Measurements from ENCODE around the gene DNASE2. TPM values are rescaled to one million over a fixed set of nuclear protein-coding genes. Genes with fewer than 3 reads are reported as not detected.

DNASE2 gene
- total RNA-seq, 4 donors from 2014 or later, result 20.6 to 38.3 (median 31.1) TPM

GRCh38 chr19:12843999-12844732, 37.1 kb downstream of the DNASE2 start:
- 93% methylated on average over 3 of the region's 3 CpGs for WGBS
- TF ChIP-seq POLR2A (IDR thresholded peaks at IDR 0.05) (no peak), EP300 (IDR thresholded peaks at IDR 0.05) (no peak), POLR2AphosphoS5 (IDR thresholded peaks at IDR 0.05) (no peak)
- TF ChIP-seq, protein P1, sequence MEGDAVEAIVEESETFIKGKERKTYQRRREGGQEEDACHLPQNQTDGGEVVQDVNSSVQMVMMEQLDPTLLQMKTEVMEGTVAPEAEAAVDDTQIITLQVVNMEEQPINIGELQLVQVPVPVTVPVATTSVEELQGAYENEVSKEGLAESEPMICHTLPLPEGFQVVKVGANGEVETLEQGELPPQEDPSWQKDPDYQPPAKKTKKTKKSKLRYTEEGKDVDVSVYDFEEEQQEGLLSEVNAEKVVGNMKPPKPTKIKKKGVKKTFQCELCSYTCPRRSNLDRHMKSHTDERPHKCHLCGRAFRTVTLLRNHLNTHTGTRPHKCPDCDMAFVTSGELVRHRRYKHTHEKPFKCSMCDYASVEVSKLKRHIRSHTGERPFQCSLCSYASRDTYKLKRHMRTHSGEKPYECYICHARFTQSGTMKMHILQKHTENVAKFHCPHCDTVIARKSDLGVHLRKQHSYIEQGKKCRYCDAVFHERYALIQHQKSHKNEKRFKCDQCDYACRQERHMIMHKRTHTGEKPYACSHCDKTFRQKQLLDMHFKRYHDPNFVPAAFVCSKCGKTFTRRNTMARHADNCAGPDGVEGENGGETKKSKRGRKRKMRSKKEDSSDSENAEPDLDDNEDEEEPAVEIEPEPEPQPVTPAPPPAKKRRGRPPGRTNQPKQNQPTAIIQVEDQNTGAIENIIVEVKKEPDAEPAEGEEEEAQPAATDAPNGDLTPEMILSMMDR (IDR thresholded peaks at IDR 0.05), result no peak
- no peak for DNase-seq (ENCODE audit: low spot score in 2 of 2)

DNA sequence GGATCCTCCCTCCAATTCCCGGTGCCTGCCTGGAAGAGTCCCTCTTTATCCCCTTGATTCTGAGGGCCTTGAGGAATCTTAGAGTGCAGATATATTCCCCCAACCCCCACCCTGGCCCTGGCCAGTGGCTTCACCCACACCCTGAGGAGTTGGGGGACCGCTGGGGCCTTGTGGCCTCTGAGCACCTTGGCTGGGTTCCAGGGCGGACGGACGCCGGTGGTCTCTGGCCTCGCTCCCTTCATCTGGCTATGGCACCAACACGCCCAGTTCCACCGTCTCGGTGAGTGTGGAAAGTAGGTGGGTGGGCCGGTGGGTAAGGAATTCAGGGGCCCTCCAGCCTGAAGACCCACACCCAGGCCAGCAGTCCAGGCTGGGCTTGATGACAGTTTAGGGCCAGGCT, 37.9 kb downstream of the DNASE2 start:
- Histone ChIP-seq H3K36me3 (no peaks in the 10 kb centered on the region), H3K27me3 (peaks cover 68% of the 10 kb centered on the region), H3K9me3 (no peaks in the 10 kb centered on the region), H3K4me1 (peaks cover 22% of the 10 kb centered on the region), H3K27ac (no peak overlapping the region), H3K4me3 (no peak overlapping the region)
- DNase-seq (ENCODE audit: low spot score in 2 of 2), result no peak
- WGBS, result 81% methylated on average over 11 of the region's 11 CpGs
- TF ChIP-seq POLR2A (IDR thresholded peaks at IDR 0.05) (no peak), EP300 (IDR thresholded peaks at IDR 0.05) (no peak), POLR2AphosphoS5 (IDR thresholded peaks at IDR 0.05) (no peak)
- TF ChIP-seq, protein P1 (IDR thresholded peaks at IDR 0.05), result no peak

More at GRCh38 chr19:12843999-12844732, 37.1 kb downstream of the DNASE2 start:
- Histone ChIP-seq H3K27me3 (peaks cover 61% of the 10 kb centered on the region), H3K4me1 (peaks cover 15% of the 10 kb centered on the region), H3K36me3 (no peaks in the 10 kb centered on the region), H3K27ac (no peak overlapping the region), H3K4me3 (no peak overlapping the region), H3K9me3 (no peaks in the 10 kb centered on the region)

DNA sequence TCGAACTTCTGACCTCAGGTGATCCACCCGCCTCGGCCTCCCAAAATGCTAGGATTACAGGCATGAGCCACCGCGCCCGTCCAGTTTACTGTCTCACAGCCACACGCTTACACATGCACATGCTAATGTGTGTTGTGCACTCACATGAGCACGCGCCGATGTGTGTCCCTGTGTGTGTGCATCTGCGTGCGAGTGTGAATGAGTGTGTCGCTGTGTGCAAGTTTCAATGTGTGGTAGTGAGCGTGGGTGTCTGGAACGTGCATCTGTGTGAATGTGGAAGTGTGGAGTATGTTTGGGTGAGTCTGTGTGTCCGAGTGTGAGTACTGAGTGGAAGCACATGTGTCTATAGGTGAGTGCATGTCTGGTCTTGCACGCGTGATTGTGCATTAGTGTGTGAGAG, 38.7 kb downstream of the DNASE2 start:
- Histone ChIP-seq H3K4me3 (no peak overlapping the region), H3K4me1 (peaks cover 23% of the 10 kb centered on the region), H3K9me3 (no peaks in the 10 kb centered on the region), H3K36me3 (no peaks in the 10 kb centered on the region), H3K27me3 (peaks cover 76% of the 10 kb centered on the region), H3K27ac (no peak overlapping the region)
- WGBS, result 94% methylated on average over 18 of the region's 18 CpGs
- no peak for DNase-seq (ENCODE audit: low spot score in 2 of 2)
- no peak for TF ChIP-seq EP300 (IDR thresholded peaks at IDR 0.05)
- TF ChIP-seq POLR2AphosphoS5 (IDR thresholded peaks at IDR 0.05), result no peak
- TF ChIP-seq POLR2A (IDR thresholded peaks at IDR 0.05), result no peak
- TF ChIP-seq, protein P1 (IDR thresholded peaks at IDR 0.05), result no peak

DNA sequence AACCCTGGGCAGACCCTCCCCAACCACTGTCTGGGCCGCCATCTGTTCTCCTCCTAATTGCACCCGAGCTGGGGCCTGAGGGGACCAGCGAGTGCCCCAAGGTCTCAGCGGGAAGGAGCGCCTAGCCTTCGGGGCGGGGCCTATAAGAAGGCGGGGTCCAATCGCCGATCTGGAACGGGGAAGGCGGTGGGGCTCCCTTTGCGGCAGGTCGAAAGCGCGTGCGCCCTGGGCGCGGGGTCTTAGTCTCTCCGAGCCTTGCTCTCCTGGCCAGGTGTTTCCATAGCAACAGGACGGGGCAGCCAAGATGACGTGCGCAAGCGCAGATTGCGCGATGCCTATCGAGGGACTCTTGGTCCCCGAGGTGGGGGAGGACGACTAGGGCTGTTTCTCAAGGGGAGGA, 40.2 kb downstream of the DNASE2 start:
- 5% methylated on average over 23 of the region's 29 CpGs for WGBS
- Histone ChIP-seq H3K4me1 (peaks cover 19% of the 10 kb centered on the region), H3K36me3 (no peaks in the 10 kb centered on the region), H3K27me3 (peaks cover 88% of the 10 kb centered on the region), H3K4me3 (peak overlapping the region; percentile 24), H3K9me3 (no peaks in the 10 kb centered on the region), H3K27ac (no peak overlapping the region)
- DNase-seq (ENCODE audit: low spot score in 2 of 2), result no peak
- no peak for TF ChIP-seq POLR2AphosphoS5 (IDR thresholded peaks at IDR 0.05)
- TF ChIP-seq, protein P1 (IDR thresholded peaks at IDR 0.05), result no peak
- no peak for TF ChIP-seq EP300 (IDR thresholded peaks at IDR 0.05)
- TF ChIP-seq POLR2A (IDR thresholded peaks at IDR 0.05), result no peak
